K562 (cell line): ENCODE results near the gene PPP1R9A. TPM values are rescaled to one million over a fixed set of nuclear protein-coding genes. Genes with fewer than 3 reads are reported as not detected.

Experiments used
- ATAC-seq: fragments of 200-7000 bp; cut with Tn5 transposase; 3 replicates; pipeline ENCODE4 v1.9.1; 2020; ENCODE audit warnings: moderate library complexity
- BruUV-seq: library from RNA; stranded (reverse); fragments of 400-500 nt; replicated peaks from 2 replicates; lab custom pipeline; 2021; lab: Mats Ljungman, UMichigan
- CTCF ChIA-PET: fragments of 300-600 bp; formaldehyde crosslinking; extraction: SDS; loops from one replicate; lab custom pipeline; 2021; ENCODE audit warnings: low intra/inter-chr PET ratio; lab: Yijun Ruan, JAX
- POLR2A ChIA-PET: fragments of 300-600, 350-650 bp; sonication (Branson Sonifier 250); formaldehyde crosslinking; extraction: SDS; loops from one replicate; lab custom pipeline; 2021; ENCODE audit warnings: antibody characterized with exemption, inconsistent platforms; lab: Yijun Ruan, JAX
- DNase-seq, 4 experiments: peaks; one replicate each; pipeline versions ENCODE4 v3.0.0 to v3.0.0-alpha.2; 2011 to 2018; ENCODE audit warnings: low spot score in 3 of 4, mixed read lengths in 3 of 4; ENCODE audit errors: extremely low read depth in 1 of 4
- FAIRE-seq: peaks from 2 replicates; lab custom pipeline; 2011; peaks lifted over from hg19 to GRCh38; lab: Jason Lieb, UNC
- H2AFZ ChIP-seq: 2 replicates; pipeline ENCODE4 v1.6.0; 2011; ENCODE audit warnings: low read depth, low read length, control low read depth, inconsistent platforms
- H3K27ac ChIP-seq: fragments of 200-600 bp; 3 replicates; pipeline ENCODE4 v1.8.0; 2011; ENCODE audit warnings: low read depth, mild to moderate bottlenecking, control low read depth, inconsistent platforms, low read length, moderate library complexity, mixed read lengths; ENCODE audit errors: extremely low read depth
- H3K27me3 ChIP-seq, 2 experiments: fragments of 300-600 bp in 1 of 2; 2 replicates in 1 of 2; 3 replicates in 1 of 2; pipeline versions ENCODE4 v1.6.0 to v1.8.0; 2011; ENCODE audit warnings: inconsistent platforms in 2 of 2, low read length in 2 of 2, mild to moderate bottlenecking in 1 of 2, mixed read lengths in 1 of 2, moderate library complexity in 1 of 2; ENCODE audit not compliant: control insufficient read depth in 2 of 2, insufficient read depth in 2 of 2
- H3K36me3 ChIP-seq: fragments of 300-600 bp; 3 replicates; pipeline ENCODE4 v1.8.0; 2011; ENCODE audit warnings: mild to moderate bottlenecking, low read length, inconsistent platforms; ENCODE audit not compliant: control insufficient read depth, insufficient read depth
- H3K4me1 ChIP-seq, 2 experiments: fragments of 200-600 bp in 1 of 2; replicated peaks in 1 of 2; 2 replicates in 1 of 2; 3 replicates in 1 of 2; pipeline versions ENCODE4 v1.5.1 to v1.8.0; 2011; ENCODE audit warnings: inconsistent platforms in 2 of 2, low read length in 2 of 2, mild to moderate bottlenecking in 1 of 2, mixed read lengths in 1 of 2, moderate library complexity in 1 of 2; ENCODE audit not compliant: control insufficient read depth in 2 of 2, insufficient read depth in 2 of 2
- H3K4me2 ChIP-seq: 2 replicates; pipeline ENCODE4 v1.6.1; 2011; ENCODE audit warnings: low read length, control low read depth, inconsistent platforms, mixed read lengths; ENCODE audit not compliant: insufficient read depth
- H3K4me3 ChIP-seq: fragments of 200-600 bp; sonication (generic), shearing (Covaris generic); 2 replicates; pipeline ENCODE4 v1.5.1; 2016; ENCODE audit warnings: control low read depth, inconsistent platforms
- H3K79me2 ChIP-seq: fragments of 200-600 bp; 3 replicates; pipeline ENCODE4 v1.8.0; 2011; ENCODE audit warnings: low read length, inconsistent platforms; ENCODE audit not compliant: control insufficient read depth, insufficient read depth
- H3K9ac ChIP-seq, 2 experiments: 2 replicates each; pipeline versions ENCODE4 v1.6.0 to v1.6.1; 2011; ENCODE audit warnings: low read depth in 2 of 2, low read length in 2 of 2, control low read depth in 1 of 2, inconsistent platforms in 1 of 2, mild to moderate bottlenecking in 1 of 2, mixed read lengths in 1 of 2; ENCODE audit not compliant: insufficient read depth in 1 of 2
- H3K9me1 ChIP-seq: one replicate; pipeline ENCODE4 v1.6.0; 2011; ENCODE audit warnings: inconsistent platforms, mild to moderate bottlenecking, low read length, moderate library complexity; ENCODE audit not compliant: control insufficient read depth, insufficient read depth
- H3K9me3 ChIP-seq: replicated peaks from 2 replicates; pipeline ENCODE4 v1.5.1; 2011; ENCODE audit warnings: low read depth, low read length, inconsistent platforms; ENCODE audit not compliant: control insufficient read depth, insufficient read depth
- H4K20me1 ChIP-seq: replicated peaks from 2 replicates; pipeline ENCODE4 v1.6.1; 2011; ENCODE audit warnings: low read length, inconsistent platforms, mixed read lengths; ENCODE audit not compliant: control insufficient read depth, insufficient read depth
- FOSL1 ChIP-seq: fragments of 200-800 bp; sonication (Bioruptor generic); conservative IDR thresholded peaks from 2 replicates; pipeline ENCODE4 v1.6.1; 2016; ENCODE audit warnings: missing genetic modification characterization, missing compliant biosample characterization
- PRMT5 ChIP-seq: sonication (generic); formaldehyde crosslinking; IDR thresholded peaks from 2 replicates; pipeline ENCODE4 v1.5.0; 2020; ENCODE audit warnings: missing genetic modification reagents
- RBFOX2 ChIP-seq: fragments of 200-400 bp; formaldehyde crosslinking; IDR thresholded peaks from 2 replicates; pipeline ENCODE4 v1.6.1; 2017; ENCODE audit warnings: low read depth, mild to moderate bottlenecking, low read length, moderate library complexity
- ZNF12 ChIP-seq: sonication (generic); formaldehyde crosslinking; IDR thresholded peaks from 2 replicates; pipeline ENCODE4 v1.4.0; 2020; ENCODE audit warnings: mild to moderate bottlenecking, missing genetic modification reagents
- ZNF436 ChIP-seq: fragments of 250-450, 450-650 bp; sonication (Bioruptor Pico); formaldehyde crosslinking; IDR thresholded peaks from 2 replicates; pipeline ENCODE4 v1.7.0; 2020; ENCODE audit warnings: mild to moderate bottlenecking
- WGBS: fragments of 100-300 bp; shearing (Covaris generic); methylation state at CpG from one replicate; pipeline ENCODE4 v1.1.6; 2016; ENCODE audit warnings: low coverage, mixed read lengths; ENCODE audit not compliant: insufficient coverage; ENCODE audit errors: missing lambda C conversion rate; 5-methylcytosine and 5-hydroxymethylcytosine counted together
- in situ Hi-C: fragments of 300-500 bp; cut with MboI; formaldehyde crosslinking; loops from 4 replicates; pipeline ENCODE4 v1.15.0; 2018; ENCODE audit warnings: inconsistent platforms, mixed read lengths
- intact Hi-C: fragments of 100-400 bp; cut with micrococcal nuclease; formaldehyde crosslinking; loops from 2 replicates; pipeline ENCODE4 v1.14.2; 2022
- polyA plus RNA-seq, 8 experiments: library from polyadenylated mRNA; depleted of rRNA in 4 of 8; stranded (reverse) in 5 of 8; unstranded in 3 of 8; fragments of >200 nt; fragmentation: Nextera tagmentation in 2 of 8; fragmentation: Illumina TruSeq in 1 of 8; extraction: Ambion mirVana in 2 of 8; extraction: Trizol in 1 of 8; gene quantifications; 2 replicates each; pipeline versions ENCODE4 v1.2.1 to v1.2.3, GENCODE V29; 2011 to 2014; ENCODE audit warnings: inconsistent platforms in 1 of 8, missing spikeins in 1 of 8
- total RNA-seq, 7 experiments: library from RNA; depleted of rRNA in 6 of 7; stranded (reverse); fragments of >200 nt in 6 of 7; fragmentation: Illumina TruSeq in 2 of 7; extraction: Trizol in 2 of 7; gene quantifications; 2 replicates each; pipeline versions ENCODE4 v1.2.1 to v1.2.3, GENCODE V29; 2011 to 2021; ENCODE audit warnings: low replicate concordance in 1 of 7

Gene PPP1R9A
- total and polyA plus RNA-seq, 9 of the 15 experiments (the other 6 are each of a cell fraction or from before 2014, with no cell fraction given) = 0.24 TPM; not detected in 8

GRCh38 chr7:95297041-95297440 lies 389.6 kb downstream of the PPP1R9A start:
- ATAC-seq (no peak), FAIRE-seq (no peak)
- 0% methylated on average over 1 of the region's 1 CpG for WGBS

GRCh38 chr7:95298091-95298490 lies 390.7 kb downstream of the PPP1R9A start:
- intact Hi-C loops (no loop called here), in situ Hi-C loops (no loop called here)
- FAIRE-seq = no peak
- H2AFZ ChIP-seq = no peak overlapping the region
- TF ChIP-seq ZNF12 = no peak
- WGBS = 3% methylated on average over 3 of the region's 3 CpGs
- no peak for ATAC-seq
- no peak for DNase-seq
- H3K4me2 ChIP-seq = no peak overlapping the region
- no peaks in the 10 kb centered on the region for H3K4me1 ChIP-seq
- no peaks in the 10 kb centered on the region for H3K36me3 ChIP-seq
- no peaks in the 10 kb centered on the region for H4K20me1 ChIP-seq
- ChIA-PET POLR2A (no interaction called here), CTCF (no interaction called here)
- no peaks in the 10 kb centered on the region for H3K9me3 ChIP-seq
- no peak overlapping the region for H3K4me3 ChIP-seq
- BruUV-seq = no TSS peak
- no peaks in the 10 kb centered on the region for H3K9me1 ChIP-seq
- H3K9ac ChIP-seq = no peak overlapping the region
- H3K27ac ChIP-seq = no peak overlapping the region
- 0 out of 5 replicates have a peak, but pooled peaks cover 0 to 2% of the 10 kb centered on the region in 2 experiments for H3K27me3 ChIP-seq
- no peaks in the 10 kb centered on the region for H3K79me2 ChIP-seq

More at GRCh38 chr7:95297041-95297440, 389.6 kb downstream of the PPP1R9A start:
- DNase-seq = no peak
- no peak overlapping the region for H3K27ac ChIP-seq
- H4K20me1 ChIP-seq = no peaks in the 10 kb centered on the region
- no peaks in the 10 kb centered on the region for H3K79me2 ChIP-seq
- no peaks in the 10 kb centered on the region for H3K9me1 ChIP-seq
- H2AFZ ChIP-seq = no peak overlapping the region
- CTCF ChIA-PET = no interaction called here
- no TSS peak for BruUV-seq
- TF ChIP-seq FOSL1 (tag) = no peak
- no peak for TF ChIP-seq RBFOX2
- no peak for TF ChIP-seq PRMT5 (CRISPR knock-in tag)
- TF ChIP-seq ZNF436 (CRISPR knock-in tag) = no peak
- TF ChIP-seq, all 486 proteins: peak for 0
- Histone ChIP-seq H3K4me2 (no peak overlapping the region), H3K9me3 (no peaks in the 10 kb centered on the region), H3K4me3 (no peak overlapping the region), H3K9ac (no peak overlapping the region), H3K27me3 (0 out of 5 replicates have a peak, but pooled peaks cover 0 to 2% of the 10 kb centered on the region in 2 experiments), H3K36me3 (no peaks in the 10 kb centered on the region), H3K4me1 (no peaks in the 10 kb centered on the region)
- POLR2A ChIA-PET = no interaction called here
- in situ Hi-C loops = no loop called here
- intact Hi-C loops = no loop called here
